HG03175 (cell line): ENCODE results near the gene STARD13.

Experiments used
- ATAC-seq: cut with Tn5 transposase; IDR thresholded peaks from one replicate; pipeline ENCODE4 v1.9.1; 2021; ENCODE audit warnings: mild to moderate bottlenecking, moderate library complexity; ENCODE audit not compliant: unreplicated experiment

STARD13 gene

GRCh38 chr13:33232883-33233282, 52.7 kb downstream of the STARD13 start:
- no peak for ATAC-seq

- no peak for ATAC-seq
Observed at GRCh38 chr13:33231339-33231738, 54.2 kb downstream of the STARD13 start.

GRCh38 chr13:33230178-33230881, 55.2 kb downstream of the STARD13 start:
- ATAC-seq, result no peak

DNA sequence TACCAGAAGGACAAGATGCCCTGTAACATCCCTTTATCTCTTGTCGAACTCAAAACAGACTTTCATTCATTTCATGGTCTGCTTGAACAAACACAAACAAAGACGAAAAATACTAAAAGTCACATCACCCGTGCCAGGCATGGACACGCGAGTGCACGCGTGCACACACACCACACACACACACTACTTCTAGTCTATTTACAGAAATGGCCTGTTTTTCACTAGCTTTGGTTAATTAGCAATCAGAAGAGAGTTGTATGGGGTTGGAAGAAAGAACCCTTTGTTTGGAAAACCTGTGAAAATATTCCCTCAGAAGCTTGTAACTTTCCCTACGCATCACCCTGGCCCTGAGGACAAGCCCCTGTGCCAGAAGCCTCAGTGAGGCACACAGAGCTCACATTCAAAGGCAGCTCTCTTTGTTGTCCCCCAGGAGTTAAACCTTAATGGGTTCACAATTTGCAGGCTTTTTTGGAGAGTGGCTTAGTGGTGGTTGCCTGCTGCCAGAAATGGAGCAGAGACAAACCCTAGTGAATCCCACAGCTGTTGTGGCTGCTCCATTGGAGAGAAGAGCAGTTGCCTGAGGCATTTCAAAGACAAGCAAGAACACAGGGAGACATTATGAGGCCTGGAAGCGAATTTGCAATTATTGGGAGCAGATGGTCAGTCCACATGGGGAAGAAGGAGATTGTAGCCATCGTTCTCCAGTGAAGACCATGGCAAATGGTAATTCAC, 55.9 kb downstream of the STARD13 start:
- no peak for ATAC-seq

DNA sequence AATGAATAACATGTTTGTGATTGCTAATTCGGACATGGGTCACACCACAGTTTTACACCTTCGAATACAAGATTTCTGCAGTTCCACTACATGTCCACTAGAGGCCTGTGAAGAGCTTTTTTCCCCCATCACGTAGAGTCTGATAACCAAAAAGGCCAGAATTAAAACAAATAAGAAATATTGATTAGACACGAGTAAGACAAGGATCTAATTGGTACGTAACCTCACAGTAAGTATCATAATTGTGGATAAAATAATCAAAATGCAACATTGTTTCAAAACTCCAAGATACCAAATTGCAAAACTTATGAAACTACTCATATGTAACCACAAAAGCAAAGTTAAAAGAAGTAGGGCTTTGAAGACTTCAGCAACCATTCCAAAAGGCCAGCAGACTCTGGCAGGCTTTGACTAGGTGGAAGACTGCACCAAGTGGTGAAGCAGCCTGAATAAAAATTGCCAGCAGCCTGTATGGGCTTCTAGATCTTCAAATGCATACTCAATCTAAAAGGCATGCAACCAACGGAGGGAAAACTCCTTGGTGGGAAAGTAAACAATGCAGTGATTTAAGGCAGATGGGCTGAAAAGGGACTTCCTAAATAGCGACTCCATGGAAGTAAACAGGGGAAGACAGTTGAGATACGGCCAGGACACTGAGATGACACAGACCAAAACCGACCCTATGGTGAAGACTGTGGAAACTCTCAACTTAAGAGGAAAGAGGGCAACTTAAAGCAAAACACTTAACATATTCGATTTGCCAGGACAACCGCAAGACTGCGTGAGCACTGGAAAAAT, 56.7 kb downstream of the STARD13 start:
- ATAC-seq, result peak; percentile 85

DNA sequence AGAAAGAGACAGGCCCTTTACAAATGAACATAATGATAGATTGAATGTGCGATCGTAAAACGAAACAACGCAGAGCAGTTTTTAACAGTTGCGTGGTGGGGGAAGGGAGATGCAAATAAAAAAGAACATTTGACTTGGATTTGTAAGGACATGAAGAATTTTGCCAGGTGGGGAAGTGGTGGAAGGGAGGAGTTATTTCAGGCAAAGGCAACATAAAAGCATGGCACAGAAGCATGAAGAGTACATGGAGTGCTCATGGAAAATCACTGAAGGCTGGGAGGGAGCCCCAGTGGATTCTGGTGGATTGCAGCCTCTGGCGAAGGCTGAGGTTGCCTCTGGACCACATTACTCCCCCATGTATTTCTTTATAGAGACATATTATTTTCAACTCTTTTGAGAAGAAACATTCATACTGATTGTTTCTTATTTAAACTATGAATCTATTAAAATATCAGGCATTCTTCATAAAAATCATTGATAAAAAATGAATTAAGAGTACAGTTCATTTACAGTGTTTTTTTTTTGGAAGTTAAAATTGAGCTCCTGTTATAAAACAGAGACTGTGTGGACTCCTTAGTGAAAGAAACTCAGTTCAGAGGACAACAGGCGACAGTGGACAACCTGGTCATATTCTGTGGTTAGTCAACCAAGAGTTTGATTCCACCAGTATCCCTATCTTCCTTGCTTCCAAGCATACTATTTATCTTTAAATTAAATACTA, 57.5 kb downstream of the STARD13 start:
- ATAC-seq, result peak; percentile 18

DNA sequence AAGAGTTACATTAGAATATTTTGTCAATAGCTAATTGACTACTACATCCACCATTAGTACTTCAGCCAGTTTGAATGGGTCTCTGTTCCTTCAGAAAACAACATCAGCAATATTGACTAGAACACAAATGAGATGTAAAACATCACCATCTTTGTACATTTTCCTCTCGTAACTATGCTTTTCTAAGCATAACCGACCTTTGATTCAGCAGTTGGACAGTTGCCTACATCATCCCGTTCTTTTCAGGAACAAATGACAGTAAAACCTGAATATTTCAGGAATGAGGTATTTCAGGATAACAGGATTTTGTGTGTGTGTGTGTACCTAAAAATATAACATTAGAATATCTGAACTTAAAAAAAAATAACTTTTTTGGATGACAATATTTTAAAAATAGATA, 60.9 kb downstream of the STARD13 start:
- no peak for ATAC-seq

DNA sequence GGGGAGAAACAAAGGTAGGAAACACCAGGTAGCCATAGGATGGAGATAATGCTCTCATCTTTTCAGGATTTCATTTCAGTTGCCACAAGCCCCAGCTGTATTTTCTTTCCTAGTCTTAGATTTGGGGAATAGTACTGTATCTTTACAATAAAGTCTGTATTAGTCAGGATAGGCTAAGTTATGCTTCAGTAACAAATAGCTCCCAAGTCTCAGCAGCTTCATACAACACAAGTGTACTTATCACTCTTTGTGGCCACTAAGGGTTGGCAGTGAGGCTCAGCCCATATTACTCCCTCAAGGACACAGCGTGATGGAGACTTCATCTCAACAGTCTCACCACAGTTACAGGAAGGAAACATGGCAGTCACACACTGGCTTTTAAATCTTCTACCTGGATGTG, 61.4 kb downstream of the STARD13 start:
- no peak for ATAC-seq

DNA sequence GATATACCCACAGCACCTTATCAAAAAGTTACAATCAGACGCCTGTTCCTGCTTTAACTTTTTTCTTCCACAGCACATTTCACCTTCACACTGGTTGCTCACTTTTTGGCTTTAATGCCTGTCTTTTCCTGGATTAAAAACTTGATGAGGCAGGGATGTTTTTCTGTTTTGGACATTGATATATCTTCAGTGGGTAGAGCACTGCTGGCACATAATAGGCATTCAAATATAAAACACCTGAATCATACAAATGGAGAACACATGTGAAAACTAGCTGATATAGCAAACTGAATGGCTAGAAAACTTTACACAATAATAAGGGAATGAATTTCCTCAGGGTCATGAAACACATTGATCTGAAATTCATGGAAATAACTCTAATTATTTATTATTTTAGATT, 65.6 kb downstream of the STARD13 start:
- ATAC-seq, result no peak

DNA sequence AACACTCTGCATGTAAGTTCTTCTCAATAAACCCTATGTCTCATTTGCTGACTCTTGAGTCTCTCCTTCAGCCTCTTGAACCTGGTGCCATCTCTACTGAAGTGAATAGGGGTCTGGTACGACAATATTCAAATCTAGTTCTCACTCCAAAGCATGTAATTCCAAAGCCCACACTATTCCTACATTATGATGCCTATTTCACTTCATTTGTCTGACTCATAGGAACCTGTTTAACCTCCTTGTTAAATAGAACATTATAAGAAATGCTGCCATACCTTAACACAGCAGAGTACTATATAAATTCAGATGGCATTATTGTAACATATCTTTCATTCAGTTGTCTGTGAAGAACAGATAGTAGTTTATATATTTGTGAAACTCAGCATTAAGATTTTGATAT, 67.1 kb downstream of the STARD13 start:
- no peak for ATAC-seq

DNA sequence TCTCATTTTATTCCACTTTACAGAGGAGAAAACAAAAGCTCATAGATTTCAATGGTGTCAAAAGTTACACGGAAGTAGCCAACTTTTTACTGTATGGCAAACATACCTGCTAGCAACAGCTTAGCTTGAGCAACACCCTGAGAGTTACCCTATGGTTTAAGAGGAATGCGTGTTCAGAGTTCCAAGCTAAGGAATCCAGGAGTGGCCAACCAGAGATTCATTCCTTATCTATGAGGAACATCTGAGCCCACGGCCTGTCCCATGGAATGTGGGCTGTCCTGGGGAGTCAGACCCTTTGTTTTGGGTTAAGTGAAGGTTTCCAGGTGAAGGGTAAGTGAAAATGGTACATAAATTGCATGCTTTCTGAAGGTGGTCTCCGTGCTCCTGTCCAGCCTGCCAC, 67.5 kb downstream of the STARD13 start:
- ATAC-seq, result no peak

DNA sequence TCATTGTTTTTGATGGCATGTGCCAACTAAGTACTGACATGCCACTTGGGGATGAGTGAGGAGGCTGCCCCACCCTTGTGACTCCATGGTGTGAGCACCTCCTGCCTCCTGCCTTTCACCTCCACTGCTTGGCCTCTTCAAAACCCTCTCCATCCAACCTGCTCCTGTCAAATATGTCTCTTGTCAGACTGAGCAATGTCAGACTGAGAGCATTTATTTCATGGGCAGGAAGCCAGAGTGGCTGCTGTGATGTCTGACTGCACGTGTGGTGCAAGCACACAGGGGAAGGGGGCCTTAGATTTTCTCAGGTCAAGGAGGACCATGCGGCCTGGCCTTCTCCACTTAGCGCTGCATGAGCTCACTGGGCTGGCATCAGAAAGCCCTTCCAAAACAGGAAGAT, 68.3 kb downstream of the STARD13 start:
- ATAC-seq, result no peak

DNA sequence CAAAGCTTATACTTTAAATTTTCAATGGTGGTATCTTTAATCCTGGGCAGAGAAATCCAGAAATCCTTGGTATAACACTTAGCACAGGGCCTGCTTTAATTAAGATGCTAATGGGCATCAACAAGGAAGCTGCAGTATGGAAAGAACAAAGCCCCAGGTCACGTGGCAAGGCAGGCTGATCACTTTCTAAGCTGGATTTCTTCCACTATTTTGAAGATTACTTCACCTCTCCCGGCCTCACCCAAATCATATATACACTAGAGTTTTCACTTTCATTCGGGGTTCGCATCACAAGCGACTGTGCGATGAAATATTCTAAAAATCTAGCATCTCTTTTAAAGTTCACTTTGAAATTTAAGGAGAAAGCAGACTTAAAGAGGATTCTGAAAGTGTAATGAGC, 71.8 kb downstream of the STARD13 start:
- ATAC-seq, result no peak

DNA sequence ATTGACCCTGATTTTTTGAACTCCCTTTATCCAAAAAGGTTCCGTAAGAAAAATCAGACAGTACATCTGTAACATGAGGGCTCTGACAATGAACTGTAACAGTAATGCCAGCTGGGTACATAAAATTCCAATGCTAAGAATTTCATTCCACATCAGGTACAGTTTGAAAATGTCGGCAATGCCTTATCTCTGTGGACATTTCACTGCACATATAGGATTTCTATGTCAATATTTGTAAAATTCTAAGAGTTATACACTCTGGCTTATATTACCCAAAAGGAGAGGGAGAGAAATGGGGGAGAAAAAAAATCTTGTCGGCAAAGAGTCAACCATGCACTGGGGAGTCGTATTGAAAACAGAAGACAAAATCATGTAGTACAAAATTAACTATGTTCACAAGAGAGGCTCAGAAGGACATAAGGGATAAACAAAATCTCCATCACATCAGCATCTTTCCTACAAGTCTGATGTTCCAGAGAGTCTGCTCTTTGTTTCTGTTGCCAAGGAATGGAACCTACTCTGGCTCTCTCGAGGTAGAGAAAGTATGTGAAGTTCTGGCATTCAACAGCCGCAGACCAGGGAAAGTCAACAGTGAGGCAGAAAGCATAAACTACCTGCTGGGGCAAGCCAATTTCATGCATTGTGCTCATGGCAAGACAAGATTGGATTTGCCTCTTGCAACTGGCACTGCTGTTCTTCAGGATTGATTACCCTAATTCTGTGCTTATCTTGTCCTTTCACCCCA, 72.4 kb downstream of the STARD13 start:
- ATAC-seq, result no peak

DNA sequence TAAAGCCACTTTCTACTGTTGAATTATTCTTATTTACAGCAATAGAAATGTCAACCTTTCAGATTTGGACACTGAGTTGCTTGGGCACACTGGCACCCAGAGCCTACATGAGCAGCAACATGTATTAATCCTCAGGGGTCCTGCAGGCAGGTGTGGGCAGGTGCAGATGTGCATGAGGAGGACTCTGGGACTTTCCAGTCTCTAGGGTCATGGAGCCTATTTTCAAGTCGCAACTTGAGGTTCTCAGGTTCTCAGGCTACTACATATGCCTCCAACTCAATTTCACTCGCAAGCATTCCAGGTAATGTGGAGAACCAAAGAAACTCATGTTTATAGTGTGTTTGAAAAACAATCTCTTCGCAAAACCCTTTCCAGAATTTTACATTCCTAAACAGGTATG, 73.2 kb downstream of the STARD13 start:
- ATAC-seq, result no peak

GRCh38 chr13:33210090-33210489, 75.5 kb downstream of the STARD13 start:
- ATAC-seq, result no peak

GRCh38 chr13:33208290-33209220, 77.0 kb downstream of the STARD13 start:
- ATAC-seq, result no peak

- ATAC-seq, result no peak
Observed at GRCh38 chr13:33207615-33207961, 78.0 kb downstream of the STARD13 start.

- ATAC-seq, result no peak
Observed at GRCh38 chr13:33206945-33207614, 78.5 kb downstream of the STARD13 start.
